HCT116 (cell line): ENCODE results near the gene TK1. TPM values are rescaled to one million over a fixed set of nuclear protein-coding genes. Genes with fewer than 3 reads are reported as not detected.

Source experiments
- ATAC-seq: fragments of 200-7000 bp; cut with Tn5 transposase; 2 replicates; pipeline ENCODE4 v1.9.1; 2020; ENCODE audit warnings: mild to moderate bottlenecking, moderate library complexity
- BruUV-seq: library from RNA; stranded (reverse); fragments of 400-500 nt; replicated peaks from 2 replicates; lab custom pipeline; 2021; lab: Mats Ljungman, UMichigan
- CTCF ChIA-PET: fragments of 300-600 bp; sonication (Branson Sonifier 250); formaldehyde crosslinking; loops from one replicate; lab custom pipeline; 2021; ENCODE audit warnings: antibody characterized with exemption; lab: Charles Lee
- POLR2A ChIA-PET: fragments of 300-600, 350-600 bp; sonication (Branson Sonifier 250); formaldehyde crosslinking; loops from one replicate; lab custom pipeline; 2021; ENCODE audit warnings: antibody characterized with exemption; lab: Charles Lee
- RAD21 ChIA-PET, 2 experiments: fragments of 300-600 bp; sonication (Branson Sonifier 250); formaldehyde crosslinking; loops; one replicate each; lab custom pipeline; 2023; ENCODE audit warnings: low total read pairs in 2 of 2; ENCODE audit not compliant: uncharacterized antibody in 2 of 2, unreplicated experiment in 2 of 2, low non-redundant PET in 1 of 2; lab: Charles Lee
- DNase-seq: peaks from one replicate; pipeline ENCODE4 v3.0.0-alpha.2; 2010; ENCODE audit warnings: low read depth, low spot score
- H2AFZ ChIP-seq: fragments of 200-600 bp; shearing (Covaris generic), sonication (generic); 2 replicates; pipeline ENCODE4 v1.6.1; 2017; ENCODE audit warnings: low read depth, mixed run types, mixed read lengths, antibody characterized with exemption, low read length; ENCODE audit not compliant: poor library complexity, severe bottlenecking
- H3K27ac ChIP-seq: 2 replicates; pipeline ENCODE4 v1.5.1; 2012; ENCODE audit warnings: low read depth, low read length
- H3K27me3 ChIP-seq: fragments of 200-600 bp; sonication (generic); 2 replicates; pipeline ENCODE4 v1.6.1; 2016; ENCODE audit warnings: mixed run types, low read length, mixed read lengths; ENCODE audit not compliant: insufficient read depth
- H3K36me3 ChIP-seq, 2 experiments: fragments of 200-500 bp in 1 of 2; fragments of 200-600 bp in 1 of 2; sonication (Bioruptor generic) in 1 of 2; sonication (generic) in 1 of 2; 2 replicates each; pipeline versions ENCODE4 v1.5.1 to v1.6.1; 2014 to 2016; ENCODE audit warnings: low read length in 2 of 2, inconsistent platforms in 1 of 2, mixed read lengths in 1 of 2, mixed run types in 1 of 2; ENCODE audit not compliant: insufficient read depth in 2 of 2, control insufficient read depth in 1 of 2
- H3K4me1 ChIP-seq, 2 experiments: fragments of 200-600 bp in 1 of 2; sonication (generic) in 1 of 2; 2 replicates each; pipeline versions ENCODE4 v1.5.1 to v1.6.1; 2012 to 2017; ENCODE audit warnings: low read length in 2 of 2, inconsistent platforms in 1 of 2, mild to moderate bottlenecking in 1 of 2, mixed read lengths in 1 of 2, mixed run types in 1 of 2, moderate library complexity in 1 of 2; ENCODE audit not compliant: insufficient read depth in 2 of 2, control insufficient read depth in 1 of 2
- H3K4me2 ChIP-seq: fragments of 200-600 bp; sonication (generic); 2 replicates; pipeline ENCODE4 v1.6.1; 2017; ENCODE audit warnings: mixed run types, low read length, mixed read lengths
- H3K4me3 ChIP-seq, 2 experiments: fragments of 200-600 bp in 1 of 2; sonication (generic) in 1 of 2; replicated peaks in 1 of 2; 2 replicates each; pipeline ENCODE4 v1.5.1; 2011 to 2016; ENCODE audit warnings: low read length in 2 of 2, control low read depth in 1 of 2, low read depth in 1 of 2, mild to moderate bottlenecking in 1 of 2, mixed read lengths in 1 of 2, mixed run types in 1 of 2
- H3K79me2 ChIP-seq: fragments of 200-600 bp; sonication (generic); 2 replicates; pipeline ENCODE4 v1.6.1; 2017; ENCODE audit warnings: mild to moderate bottlenecking, mixed run types, low read length, moderate library complexity, mixed read lengths; ENCODE audit not compliant: insufficient read depth
- H3K9ac ChIP-seq: fragments of 200-600 bp; sonication (generic); 2 replicates; pipeline ENCODE4 v1.6.1; 2016; ENCODE audit warnings: low read length, mixed read lengths
- H3K9me2 ChIP-seq: fragments of 200-600 bp; sonication (generic), shearing (Covaris generic); 2 replicates; pipeline ENCODE4 v1.6.1; 2017; ENCODE audit warnings: mixed run types, mild to moderate bottlenecking, moderate library complexity; ENCODE audit not compliant: insufficient read depth
- H3K9me3 ChIP-seq, 2 experiments: fragments of 200-500 bp in 1 of 2; fragments of 200-600 bp in 1 of 2; sonication (Bioruptor generic) in 1 of 2; sonication (generic) in 1 of 2; 2 replicates each; pipeline ENCODE4 v1.6.1; 2014 to 2017; ENCODE audit warnings: low read length in 2 of 2, mixed read lengths in 2 of 2, inconsistent platforms in 1 of 2, low read depth in 1 of 2, mild to moderate bottlenecking in 1 of 2, mixed run types in 1 of 2, moderate library complexity in 1 of 2; ENCODE audit not compliant: control insufficient read depth in 1 of 2, insufficient read depth in 1 of 2
- H4K20me1 ChIP-seq: fragments of 200-600 bp; sonication (generic), shearing (Covaris generic); 2 replicates; pipeline ENCODE4 v1.6.1; 2017; ENCODE audit warnings: mixed run types, mild to moderate bottlenecking, moderate library complexity; ENCODE audit not compliant: insufficient read depth
- EGR1 ChIP-seq: IDR thresholded peaks from 2 replicates; pipeline ENCODE4 v1.6.1; 2012; ENCODE audit warnings: low read depth
- FOSL1 ChIP-seq: IDR thresholded peaks from 2 replicates; pipeline ENCODE4 v1.6.1; 2012; ENCODE audit warnings: low read depth
- POLR2A ChIP-seq: IDR thresholded peaks from 2 replicates; pipeline ENCODE4 v1.7.0; 2011; ENCODE audit warnings: borderline replicate concordance; ENCODE audit not compliant: insufficient read depth, insufficient read length; ENCODE audit errors: extremely low read depth
- SRF ChIP-seq: IDR thresholded peaks from 2 replicates; pipeline ENCODE4 v1.6.1; 2012; ENCODE audit warnings: low read depth
- YY1 ChIP-seq: IDR thresholded peaks from 2 replicates; pipeline ENCODE4 v1.6.1; 2011; ENCODE audit warnings: low read length, low read depth, moderate library complexity, mild to moderate bottlenecking; ENCODE audit not compliant: insufficient replicate concordance; ENCODE audit errors: extremely low read depth
- intact Hi-C: fragments of 100-400 bp; cut with micrococcal nuclease; formaldehyde crosslinking; loops from 2 replicates; pipeline ENCODE4 v1.10.0; 2022
- total RNA-seq: library from RNA; stranded (reverse); gene quantifications from one replicate; pipeline ENCODE4 v1.2.1, GENCODE V29; 2021; ENCODE audit not compliant: unreplicated experiment
- TF ChIP-seq, protein P1 (sequence below): IDR thresholded peaks from 2 replicates; pipeline ENCODE4 v1.6.1; 2011; ENCODE audit warnings: mild to moderate bottlenecking, low read length, moderate library complexity; ENCODE audit not compliant: insufficient replicate concordance; ENCODE audit errors: extremely low read depth

The TK1 gene
- total RNA-seq, 1 experiment from 2014 or later, result 315 TPM

GRCh38 chr17:78223765-78224164 is 36.9 kb upstream of the TK1 start:
- Histone ChIP-seq H3K9ac (no peak overlapping the region), H2AFZ (no peak overlapping the region), H4K20me1 (no peaks in the 10 kb centered on the region), H3K4me3 (no peak overlapping the region), H3K9me2 (no peaks in the 10 kb centered on the region), H3K9me3 (no peaks in the 10 kb centered on the region), H3K27ac (no peak overlapping the region; the same call in 1 of the 2 replicates), H3K36me3 (peaks cover 42 to 50% of the 10 kb centered on the region in 2 experiments), H3K4me1 (no peaks in the 10 kb centered on the region), H3K79me2 (peaks cover 31% of the 10 kb centered on the region), H3K27me3 (no peaks in the 10 kb centered on the region), H3K4me2 (no peak overlapping the region)
- TF ChIP-seq FOSL1 (no peak), SRF (no peak), YY1 (no peak)
- TF ChIP-seq, protein P1, sequence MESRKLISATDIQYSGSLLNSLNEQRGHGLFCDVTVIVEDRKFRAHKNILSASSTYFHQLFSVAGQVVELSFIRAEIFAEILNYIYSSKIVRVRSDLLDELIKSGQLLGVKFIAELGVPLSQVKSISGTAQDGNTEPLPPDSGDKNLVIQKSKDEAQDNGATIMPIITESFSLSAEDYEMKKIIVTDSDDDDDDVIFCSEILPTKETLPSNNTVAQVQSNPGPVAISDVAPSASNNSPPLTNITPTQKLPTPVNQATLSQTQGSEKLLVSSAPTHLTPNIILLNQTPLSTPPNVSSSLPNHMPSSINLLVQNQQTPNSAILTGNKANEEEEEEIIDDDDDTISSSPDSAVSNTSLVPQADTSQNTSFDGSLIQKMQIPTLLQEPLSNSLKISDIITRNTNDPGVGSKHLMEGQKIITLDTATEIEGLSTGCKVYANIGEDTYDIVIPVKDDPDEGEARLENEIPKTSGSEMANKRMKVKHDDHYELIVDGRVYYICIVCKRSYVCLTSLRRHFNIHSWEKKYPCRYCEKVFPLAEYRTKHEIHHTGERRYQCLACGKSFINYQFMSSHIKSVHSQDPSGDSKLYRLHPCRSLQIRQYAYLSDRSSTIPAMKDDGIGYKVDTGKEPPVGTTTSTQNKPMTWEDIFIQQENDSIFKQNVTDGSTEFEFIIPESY, result no peak
- ChIA-PET RAD21 (no interaction called here), CTCF (no interaction called here), POLR2A (no interaction called here)
- DNase-seq (no peak), ATAC-seq (no peak)
- intact Hi-C loops, result no loop called here
- BruUV-seq, result no TSS peak

DNA sequence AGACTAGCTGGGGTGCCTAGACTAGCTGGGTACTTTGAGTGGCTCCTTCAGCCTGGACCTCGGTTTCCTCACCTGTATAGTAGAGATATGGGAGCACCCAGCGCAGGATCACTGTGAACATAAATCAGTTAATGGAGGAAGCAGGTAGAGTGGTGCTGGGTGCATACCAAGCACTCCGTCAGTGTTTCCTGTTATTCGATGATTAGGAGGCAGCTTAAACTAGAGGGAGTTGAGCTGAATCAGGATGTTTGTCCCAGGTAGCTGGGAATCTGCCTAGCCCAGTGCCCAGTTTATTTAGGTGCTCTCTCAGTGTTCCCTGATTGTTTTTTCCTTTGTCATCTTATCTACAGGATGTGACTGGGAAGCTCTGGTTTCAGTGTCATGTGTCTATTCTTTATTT is 36.2 kb upstream of the TK1 start:
- ChIA-PET CTCF (no interaction called here), RAD21 (no interaction called here)
- no peak overlapping the region for H2AFZ ChIP-seq

More for the DNA sequence above, 36.2 kb upstream of the TK1 start:
- no peak overlapping the region for H3K27ac ChIP-seq
- H4K20me1 ChIP-seq, result no peaks in the 10 kb centered on the region; the same call in 1 of the 2 replicates
- intact Hi-C loops, result no loop called here
- H3K79me2 ChIP-seq, result peaks cover 38% of the 10 kb centered on the region
- no peak overlapping the region for H3K9ac ChIP-seq
- TF ChIP-seq EGR1 (no peak), POLR2A (no peak), YY1 (no peak)
- H3K4me2 ChIP-seq, result no peak overlapping the region
- no peak for DNase-seq
- H3K9me3 ChIP-seq, result no peaks in the 10 kb centered on the region
- no peaks in the 10 kb centered on the region for H3K27me3 ChIP-seq
- H3K4me1 ChIP-seq, result no peaks in the 10 kb centered on the region
- H3K36me3 ChIP-seq, result peaks cover 43 to 51% of the 10 kb centered on the region in 2 experiments
- no TSS peak for BruUV-seq
- no peak for ATAC-seq
- POLR2A ChIA-PET, result interaction anchor here (0.6 kb wide), 1 partner anchor 1996 kb away, joined by 3 read pairs; no protein-coding TSS in a partner anchor
- no peak overlapping the region for H3K4me3 ChIP-seq
- H3K9me2 ChIP-seq, result no peaks in the 10 kb centered on the region
